Lower leg skin (tissue), 4 donors: Measurements from ENCODE around the gene CUL5. TPM values are rescaled to one million over a fixed set of nuclear protein-coding genes. Genes with fewer than 3 reads are reported as not detected.

Source experiments
- DNase-seq, 2 donors: peaks; one replicate each; pipeline ENCODE4 v3.0.0-alpha.2; 2019; ENCODE audit warnings: low spot score in 2 of 2
- H3K4me3 ChIP-seq: fragments of 200-600 bp; sonication (generic); 2 replicates; pipeline ENCODE4 v1.5.1; 2017; ENCODE audit warnings: mild to moderate bottlenecking, low read depth; ENCODE audit not compliant: poor library complexity, severe bottlenecking
- POLR2A ChIP-seq, 2 donors: fragments of 450-650 bp; IDR thresholded peaks; one replicate each; pipeline ENCODE4 v1.6.1; 2016 to 2017; ENCODE audit warnings: antibody characterized with exemption in 2 of 2, mild to moderate bottlenecking in 1 of 2, moderate library complexity in 1 of 2
- WGBS, 2 donors: methylation state at CpG; one replicate each; pipeline ENCODE4 v1.1.5; 2018; 5-methylcytosine and 5-hydroxymethylcytosine counted together
- intact Hi-C: fragments of 100-400 bp; cut with DNase I; formaldehyde crosslinking; loops from one replicate; pipeline ENCODE4 v1.15.0; 2023; ENCODE audit warnings: low total_unique reads
- total RNA-seq, 4 donors: library from RNA; depleted of rRNA; stranded (reverse); fragments of >200 nt; gene quantifications; one replicate each; pipeline ENCODE4 v1.1.0, GENCODE V29; 2016
- TF ChIP-seq, protein P1 (sequence below), 3 donors: fragments of 450-650 bp; IDR thresholded peaks; one replicate each; pipeline ENCODE4 v1.5.1; 2016; ENCODE audit warnings: antibody characterized with exemption in 3 of 3, mild to moderate bottlenecking in 3 of 3, moderate library complexity in 2 of 3

CUL5 gene
- total RNA-seq, 4 donors from 2014 or later: 24.2 to 30.1 (median 29.4) TPM

DNA sequence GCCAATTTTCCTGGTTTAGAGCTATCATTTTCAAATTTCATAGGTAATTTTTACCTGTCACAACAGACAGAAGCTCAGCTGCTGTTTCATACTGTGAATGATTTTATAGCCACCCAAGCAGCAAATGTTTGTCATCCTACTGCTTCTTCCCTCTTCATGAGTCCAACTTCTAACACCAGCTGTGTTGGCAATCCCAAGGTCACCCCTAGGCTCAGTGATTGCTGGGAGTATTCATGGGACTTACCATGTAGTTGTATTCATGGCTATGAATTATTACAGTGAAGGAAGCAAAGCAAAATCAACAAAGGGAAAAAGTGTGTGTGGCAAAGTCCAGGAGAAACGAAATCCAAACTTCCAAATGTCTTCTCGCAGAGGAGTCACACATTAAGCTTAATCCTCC, 28.5 kb downstream of the CUL5 start:
- WGBS, 2 donors: 88 to 92% methylated on average over 2 of the region's 2 CpGs
- DNase-seq: no peak
- intact Hi-C loops: no loop called here
- H3K4me3 ChIP-seq: no peak overlapping the region
- no peak for TF ChIP-seq POLR2A (IDR thresholded peaks at IDR 0.05)
- TF ChIP-seq, protein P1, sequence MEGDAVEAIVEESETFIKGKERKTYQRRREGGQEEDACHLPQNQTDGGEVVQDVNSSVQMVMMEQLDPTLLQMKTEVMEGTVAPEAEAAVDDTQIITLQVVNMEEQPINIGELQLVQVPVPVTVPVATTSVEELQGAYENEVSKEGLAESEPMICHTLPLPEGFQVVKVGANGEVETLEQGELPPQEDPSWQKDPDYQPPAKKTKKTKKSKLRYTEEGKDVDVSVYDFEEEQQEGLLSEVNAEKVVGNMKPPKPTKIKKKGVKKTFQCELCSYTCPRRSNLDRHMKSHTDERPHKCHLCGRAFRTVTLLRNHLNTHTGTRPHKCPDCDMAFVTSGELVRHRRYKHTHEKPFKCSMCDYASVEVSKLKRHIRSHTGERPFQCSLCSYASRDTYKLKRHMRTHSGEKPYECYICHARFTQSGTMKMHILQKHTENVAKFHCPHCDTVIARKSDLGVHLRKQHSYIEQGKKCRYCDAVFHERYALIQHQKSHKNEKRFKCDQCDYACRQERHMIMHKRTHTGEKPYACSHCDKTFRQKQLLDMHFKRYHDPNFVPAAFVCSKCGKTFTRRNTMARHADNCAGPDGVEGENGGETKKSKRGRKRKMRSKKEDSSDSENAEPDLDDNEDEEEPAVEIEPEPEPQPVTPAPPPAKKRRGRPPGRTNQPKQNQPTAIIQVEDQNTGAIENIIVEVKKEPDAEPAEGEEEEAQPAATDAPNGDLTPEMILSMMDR (IDR thresholded peaks at IDR 0.05): no peak

DNA sequence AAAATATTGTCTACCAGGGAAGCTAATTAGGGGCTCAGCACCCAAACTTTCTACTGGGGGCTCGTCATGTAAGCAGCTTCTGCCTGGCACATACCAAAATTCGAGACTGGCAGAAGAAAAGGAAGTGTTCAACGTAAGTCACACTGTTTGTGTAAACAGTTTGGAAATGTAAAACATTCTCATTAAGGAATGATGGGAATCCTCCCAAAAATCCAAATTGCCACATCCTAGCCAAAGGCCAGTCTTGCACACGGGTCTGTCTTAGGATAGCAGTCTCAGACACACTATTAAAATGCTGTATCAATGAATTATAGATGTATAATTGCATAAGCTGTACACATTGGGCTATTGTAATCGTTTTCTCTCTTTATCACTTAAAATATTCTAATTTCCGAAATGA, 28.9 kb downstream of the CUL5 start:
- no peak overlapping the region for H3K4me3 ChIP-seq
- intact Hi-C loops: no loop called here
- no peak for TF ChIP-seq POLR2A (IDR thresholded peaks at IDR 0.05)
- TF ChIP-seq, protein P1 (IDR thresholded peaks at IDR 0.05): no peak
- 76 to 80% methylated on average over 6 of the region's 6 CpGs for WGBS, 2 donors
- no peak for DNase-seq

DNA sequence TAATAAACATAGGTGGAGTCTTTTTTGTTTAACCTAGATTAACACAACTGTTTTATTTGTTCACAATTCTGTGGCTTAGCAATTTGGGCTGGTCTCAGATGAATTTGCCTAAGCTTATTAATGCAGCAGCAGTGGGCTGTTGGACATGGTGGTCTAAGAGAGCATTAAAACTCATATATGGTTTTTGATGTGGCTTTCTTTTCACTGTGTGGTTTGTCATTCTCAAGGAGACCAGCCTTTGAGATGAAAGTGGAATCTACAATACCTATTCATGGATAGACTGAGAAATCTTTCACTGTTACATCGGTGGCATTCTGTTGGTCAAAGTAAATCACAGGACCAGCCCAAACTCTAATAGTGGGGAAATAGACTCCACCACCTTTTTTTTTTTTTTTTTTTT, 39.6 kb downstream of the CUL5 start:
- no peak overlapping the region for H3K4me3 ChIP-seq
- TF ChIP-seq, protein P1 (IDR thresholded peaks at IDR 0.05): no peak
- no peak for TF ChIP-seq POLR2A (IDR thresholded peaks at IDR 0.05)
- no peak for DNase-seq
- intact Hi-C loops: no loop called here
- WGBS, 2 donors: 94 to 100% methylated on average over 1 of the region's 1 CpG

DNA sequence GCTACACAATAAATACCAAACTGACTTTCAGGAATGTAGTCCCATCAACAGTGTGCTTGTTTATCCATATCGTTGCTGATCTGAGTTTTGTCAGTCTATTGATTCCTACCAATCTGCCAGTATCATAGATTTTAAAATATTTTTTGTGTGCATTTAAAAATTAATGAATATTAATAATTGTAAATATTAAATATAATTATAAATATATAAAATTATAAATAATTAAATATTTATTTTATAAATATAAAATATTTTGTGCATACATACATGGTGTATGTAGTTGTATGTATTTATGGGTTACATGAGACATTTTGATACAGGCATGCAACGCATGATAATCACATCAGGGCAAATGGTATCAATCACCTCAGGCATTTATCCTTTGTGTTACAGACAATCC, 53.6 kb downstream of the CUL5 start:
- intact Hi-C loops: no loop called here
- DNase-seq: no peak
- 94 to 97% methylated on average over 2 of the region's 2 CpGs for WGBS, 2 donors
- TF ChIP-seq POLR2A (IDR thresholded peaks at IDR 0.05): no peak
- TF ChIP-seq, protein P1 (IDR thresholded peaks at IDR 0.05): no peak
- H3K4me3 ChIP-seq: no peak overlapping the region

DNA sequence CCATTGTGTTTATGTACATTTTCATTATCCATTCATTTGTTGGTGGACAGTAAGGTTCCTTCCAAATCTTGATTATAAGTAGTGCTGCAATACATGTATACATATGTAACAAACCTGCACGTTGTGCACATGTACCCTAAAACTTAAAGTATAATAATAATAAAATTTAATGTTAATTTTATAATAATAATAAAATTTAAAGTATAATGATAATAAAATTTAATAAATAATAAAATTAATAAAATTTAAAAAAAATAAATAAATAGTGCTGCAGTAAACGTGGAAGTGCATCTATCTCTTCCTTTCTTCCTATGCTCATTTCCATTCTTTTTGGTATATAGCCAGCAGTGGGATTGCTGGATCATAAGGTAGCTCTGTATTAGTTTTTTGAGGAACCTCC, 54.7 kb downstream of the CUL5 start:
- H3K4me3 ChIP-seq: no peak overlapping the region
- intact Hi-C loops: no loop called here
- WGBS, 2 donors: 97 to 99% methylated on average over 2 of the region's 2 CpGs
- no peak for DNase-seq
- no peak for TF ChIP-seq POLR2A (IDR thresholded peaks at IDR 0.05)
- TF ChIP-seq, protein P1 (IDR thresholded peaks at IDR 0.05): no peak

DNA sequence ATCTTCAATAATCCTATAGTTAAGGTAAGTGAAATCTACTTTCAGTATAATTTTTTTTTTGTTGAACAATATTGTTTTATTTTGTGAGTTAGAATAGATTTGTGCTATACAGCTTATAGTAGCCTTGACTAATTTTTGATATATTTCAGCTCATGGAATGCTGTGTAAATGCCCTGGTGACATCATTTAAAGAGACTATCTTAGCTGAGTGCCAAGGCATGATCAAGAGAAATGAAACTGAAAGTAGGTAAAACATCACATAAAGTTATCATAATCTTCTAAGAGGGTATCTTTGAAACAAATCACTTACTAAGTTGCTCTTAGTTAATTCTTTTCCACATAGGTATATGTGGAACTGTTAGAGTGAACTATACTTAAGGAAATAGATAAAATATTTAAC, 61.2 kb downstream of the CUL5 start:
- DNase-seq: no peak
- no peak overlapping the region for H3K4me3 ChIP-seq

More for the DNA sequence above, 61.2 kb downstream of the CUL5 start:
- intact Hi-C loops: no loop called here
- TF ChIP-seq, protein P1 (IDR thresholded peaks at IDR 0.05): no peak
- no peak for TF ChIP-seq POLR2A (IDR thresholded peaks at IDR 0.05)
